Endothelial cell of umbilical vein (primary cell): ENCODE results near the gene ZFAND2B. TPM values are rescaled to one million over a fixed set of nuclear protein-coding genes. Genes with fewer than 3 reads are reported as not detected.

Source experiments
- BruUV-seq: library from RNA; stranded (reverse); fragments of 400-500 nt; replicated peaks from 2 replicates; lab custom pipeline; 2021; lab: Mats Ljungman, UMichigan
- CTCF ChIA-PET: fragments of 300-600, 350-600 bp; sonication (Branson Sonifier 250); formaldehyde crosslinking; loops from one replicate; lab custom pipeline; 2021; ENCODE audit warnings: antibody characterized with exemption, inconsistent platforms; lab: Charles Lee
- POLR2A ChIA-PET: fragments of 300-600, 350-600 bp; sonication (Branson Sonifier 250); formaldehyde crosslinking; loops from one replicate; lab custom pipeline; 2021; ENCODE audit warnings: antibody characterized with exemption, inconsistent platforms; lab: Charles Lee
- DNase-seq: peaks from one replicate; pipeline ENCODE4 v3.0.0-alpha.2; 2011; ENCODE audit warnings: low read depth, low spot score
- FAIRE-seq: peaks from 2 replicates; lab custom pipeline; 2011; peaks lifted over from hg19 to GRCh38; lab: Jason Lieb, UNC
- H2AFZ ChIP-seq: 2 replicates; pipeline ENCODE4 v1.6.0; 2012; ENCODE audit warnings: low read depth, low read length, control low read depth, inconsistent platforms
- H3K27ac ChIP-seq: 2 replicates; pipeline ENCODE4 v1.5.1; 2011; ENCODE audit warnings: low read depth, mild to moderate bottlenecking, control low read depth, low read length, moderate library complexity; ENCODE audit not compliant: insufficient read depth
- H3K27me3 ChIP-seq, 2 experiments: 2 replicates each; pipeline versions ENCODE4 v1.6.0 to v1.6.1; 2011; ENCODE audit warnings: low read length in 2 of 2, mixed read lengths in 1 of 2; ENCODE audit not compliant: control insufficient read depth in 2 of 2, insufficient read depth in 2 of 2
- H3K36me3 ChIP-seq, 2 experiments: 2 replicates in 1 of 2; 3 replicates in 1 of 2; pipeline ENCODE4 v1.5.1; 2011; ENCODE audit warnings: low read length in 2 of 2, mild to moderate bottlenecking in 1 of 2, moderate library complexity in 1 of 2; ENCODE audit not compliant: control insufficient read depth in 2 of 2, insufficient read depth in 2 of 2; ENCODE audit errors: extremely low read depth in 1 of 2
- H3K4me1 ChIP-seq: 3 replicates; pipeline ENCODE4 v1.5.1; 2011; ENCODE audit warnings: mild to moderate bottlenecking, low read length; ENCODE audit not compliant: control insufficient read depth, insufficient read depth; ENCODE audit errors: extremely low read depth
- H3K4me2 ChIP-seq: 2 replicates; pipeline ENCODE4 v1.6.1; 2011; ENCODE audit warnings: low read length, control low read depth, mixed read lengths; ENCODE audit not compliant: insufficient read depth
- H3K4me3 ChIP-seq, 3 experiments: fragments of 200-600 bp in 1 of 3; sonication (generic), shearing (Covaris generic) in 1 of 3; replicated peaks in 1 of 3; 2 replicates each; pipeline ENCODE4 v1.5.1; 2011 to 2016; ENCODE audit warnings: control low read depth in 3 of 3, low read length in 3 of 3, mild to moderate bottlenecking in 2 of 3, inconsistent platforms in 1 of 3, low read depth in 1 of 3, moderate library complexity in 1 of 3; ENCODE audit not compliant: insufficient read depth in 1 of 3
- H3K79me2 ChIP-seq: 2 replicates; pipeline ENCODE4 v1.6.0; 2012; ENCODE audit warnings: low read length, inconsistent platforms; ENCODE audit not compliant: control insufficient read depth, insufficient read depth
- H3K9ac ChIP-seq: replicated peaks from 2 replicates; pipeline ENCODE3; 2011; ENCODE audit warnings: low read length, control low read depth; ENCODE audit not compliant: insufficient read depth; ENCODE audit errors: extremely low read depth
- H3K9me1 ChIP-seq: replicated peaks from 3 replicates; pipeline ENCODE4 v1.6.0; 2011; ENCODE audit warnings: mild to moderate bottlenecking, low read length; ENCODE audit not compliant: control insufficient read depth, insufficient read depth; ENCODE audit errors: extremely low read depth
- H3K9me3 ChIP-seq: replicated peaks from 2 replicates; pipeline ENCODE4 v1.5.1; 2012; ENCODE audit warnings: low read length, inconsistent platforms; ENCODE audit not compliant: control insufficient read depth, insufficient read depth
- H4K20me1 ChIP-seq: replicated peaks from 2 replicates; pipeline ENCODE3; 2011; ENCODE audit warnings: mild to moderate bottlenecking, low read length; ENCODE audit not compliant: control insufficient read depth, insufficient read depth; ENCODE audit errors: extremely low read depth
- EZH2 ChIP-seq: IDR thresholded peaks from 2 replicates; pipeline ENCODE4 v1.6.1; 2012; ENCODE audit warnings: borderline replicate concordance, low read depth, mild to moderate bottlenecking, moderate library complexity, low read length, inconsistent platforms; ENCODE audit not compliant: severe bottlenecking
- FOS ChIP-seq: IDR thresholded peaks from 2 replicates; pipeline ENCODE4 v1.6.1; 2011; ENCODE audit warnings: mild to moderate bottlenecking, low read length, moderate library complexity, borderline replicate concordance; ENCODE audit not compliant: insufficient read depth
- GATA2 ChIP-seq: IDR thresholded peaks from 2 replicates; pipeline ENCODE4 v1.7.0; 2011; ENCODE audit warnings: low read depth, mild to moderate bottlenecking, moderate library complexity, mixed read lengths, low read length; ENCODE audit not compliant: insufficient read length, insufficient read depth
- JUN ChIP-seq: IDR thresholded peaks from 2 replicates; pipeline ENCODE4 v1.6.1; 2011; ENCODE audit warnings: borderline replicate concordance, low read depth; ENCODE audit not compliant: insufficient read length, insufficient read depth
- MYC ChIP-seq: IDR thresholded peaks from one replicate; pipeline ENCODE4 v1.6.1; 2011; ENCODE audit warnings: mild to moderate bottlenecking, low read depth, low read length
- POLR2A ChIP-seq: IDR thresholded peaks from 2 replicates; pipeline ENCODE4 v1.6.1; 2012; ENCODE audit warnings: low read depth, mild to moderate bottlenecking, control low read depth, low read length
- POLR2AphosphoS5 ChIP-seq: IDR thresholded peaks from 2 replicates; pipeline ENCODE4 v1.6.1; 2012; ENCODE audit warnings: low read depth, mild to moderate bottlenecking, control low read depth, low read length, moderate library complexity; ENCODE audit not compliant: insufficient read depth
- dilution Hi-C: fragments of 300-500 bp; cut with MboI; formaldehyde crosslinking; loops from one replicate; pipeline ENCODE4 v1.15.0; 2019; ENCODE audit warnings: low sequenced_read_pairs; ENCODE audit not compliant: extremely low pct_ligation_motif_present
- intact Hi-C: fragments of 100-400 bp; cut with micrococcal nuclease; formaldehyde crosslinking; loops from one replicate; pipeline ENCODE4 v1.10.0; 2022
- polyA plus RNA-seq, 4 experiments: library from polyadenylated mRNA; depleted of rRNA in 3 of 4; stranded (reverse) in 3 of 4; unstranded in 1 of 4; fragments of >200 nt; gene quantifications; 2 replicates each; pipeline versions ENCODE4 v1.2.1 to v1.2.3, GENCODE V29; 2011 to 2012; ENCODE audit warnings: missing spikeins in 1 of 4
- total RNA-seq: library from RNA; stranded (reverse); gene quantifications from 2 replicates; pipeline ENCODE4 v1.2.3, GENCODE V29; 2021
- TF ChIP-seq, protein P1 (sequence below): IDR thresholded peaks from 2 replicates; pipeline ENCODE4 v1.6.1; 2011; ENCODE audit not compliant: insufficient read depth, insufficient read length
- TF ChIP-seq, protein P2 (sequence below), 2 donors: IDR thresholded peaks; 1 replicate in 1 of 2; 2 replicates in 1 of 2; pipeline ENCODE4 v1.5.1; 2011; ENCODE audit warnings: low read length in 2 of 2, mild to moderate bottlenecking in 2 of 2, moderate library complexity in 2 of 2, control low read depth in 1 of 2, inconsistent platforms in 1 of 2, low read depth in 1 of 2; ENCODE audit not compliant: insufficient read depth in 1 of 2; ENCODE audit errors: extremely low read depth in 1 of 2

Gene ZFAND2B
- total and polyA plus RNA-seq, 2 donors (not counting 3 experiments of a cell fraction or from before 2014, with no cell fraction given) = 23.3 to 52.0 TPM

DNA sequence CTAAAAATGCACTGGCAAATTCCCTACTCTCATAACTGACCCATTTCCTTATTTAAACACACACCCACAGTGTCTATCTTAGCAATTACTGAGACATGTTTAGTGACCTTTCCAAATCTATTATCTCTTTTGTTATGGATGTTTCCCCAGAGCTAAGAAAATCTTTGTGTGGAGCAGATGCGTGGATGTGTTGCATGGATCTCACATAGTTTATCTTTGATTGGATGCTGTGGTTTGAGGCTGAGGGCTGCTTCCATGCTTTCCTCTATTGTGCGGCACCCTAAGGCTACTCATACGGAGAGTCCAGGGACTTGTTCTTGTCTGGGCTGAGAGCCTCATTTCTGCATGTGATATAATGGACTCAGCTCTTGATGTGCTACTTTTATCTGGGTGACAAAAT is 27.7 kb downstream of the ZFAND2B start:
- POLR2A ChIA-PET = no interaction called here
- Histone ChIP-seq H3K9me3 (no peaks in the 10 kb centered on the region), H3K79me2 (peaks cover 2% of the 10 kb centered on the region), H4K20me1 (no peaks in the 10 kb centered on the region), H3K27ac (no peak overlapping the region), H2AFZ (no peak overlapping the region), H3K4me2 (no peak overlapping the region), H3K36me3 (peaks cover 2 to 35% of the 10 kb centered on the region in 2 experiments), H3K9ac (no peak overlapping the region), H3K9me1 (no peaks in the 10 kb centered on the region), H3K4me3 (no peak overlapping the region), H3K4me1 (peaks cover 6% of the 10 kb centered on the region), H3K27me3 (no peaks in the 10 kb centered on the region)
- FAIRE-seq = no peak
- no peak for DNase-seq
- BruUV-seq = no TSS peak
- intact Hi-C loops (no loop called here), dilution Hi-C loops (no loop called here)
- CTCF ChIA-PET = interaction anchor here (1.0 kb wide), 1 partner anchor 61 kb away, joined by 4 read pairs; no protein-coding TSS in a partner anchor
- TF ChIP-seq GATA2 (no peak), MYC (no peak), POLR2A (no peak), FOS (no peak), EZH2 (no peak), JUN (no peak), POLR2AphosphoS5 (no peak)
- TF ChIP-seq, protein P1, sequence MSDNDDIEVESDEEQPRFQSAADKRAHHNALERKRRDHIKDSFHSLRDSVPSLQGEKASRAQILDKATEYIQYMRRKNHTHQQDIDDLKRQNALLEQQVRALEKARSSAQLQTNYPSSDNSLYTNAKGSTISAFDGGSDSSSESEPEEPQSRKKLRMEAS = no peak
- TF ChIP-seq, protein P2, sequence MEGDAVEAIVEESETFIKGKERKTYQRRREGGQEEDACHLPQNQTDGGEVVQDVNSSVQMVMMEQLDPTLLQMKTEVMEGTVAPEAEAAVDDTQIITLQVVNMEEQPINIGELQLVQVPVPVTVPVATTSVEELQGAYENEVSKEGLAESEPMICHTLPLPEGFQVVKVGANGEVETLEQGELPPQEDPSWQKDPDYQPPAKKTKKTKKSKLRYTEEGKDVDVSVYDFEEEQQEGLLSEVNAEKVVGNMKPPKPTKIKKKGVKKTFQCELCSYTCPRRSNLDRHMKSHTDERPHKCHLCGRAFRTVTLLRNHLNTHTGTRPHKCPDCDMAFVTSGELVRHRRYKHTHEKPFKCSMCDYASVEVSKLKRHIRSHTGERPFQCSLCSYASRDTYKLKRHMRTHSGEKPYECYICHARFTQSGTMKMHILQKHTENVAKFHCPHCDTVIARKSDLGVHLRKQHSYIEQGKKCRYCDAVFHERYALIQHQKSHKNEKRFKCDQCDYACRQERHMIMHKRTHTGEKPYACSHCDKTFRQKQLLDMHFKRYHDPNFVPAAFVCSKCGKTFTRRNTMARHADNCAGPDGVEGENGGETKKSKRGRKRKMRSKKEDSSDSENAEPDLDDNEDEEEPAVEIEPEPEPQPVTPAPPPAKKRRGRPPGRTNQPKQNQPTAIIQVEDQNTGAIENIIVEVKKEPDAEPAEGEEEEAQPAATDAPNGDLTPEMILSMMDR (IDR thresholded peaks at IDR 0.05; ENCODE audit: extremely low read depth in 1 of 2, insufficient read depth in 1 of 2, low read depth in 1 of 2, low read length in 2 of 2) = no peak
